Measurements from ENCODE around the gene GFI1. TPM values are rescaled to one million over a fixed set of nuclear protein-coding genes. Genes with fewer than 3 reads are reported as not detected.

The GFI1 gene
- polyA plus RNA-seq, 1 of the 3 experiments (the other 2 are of a cell fraction): 0.18 TPM

- ChIA-PET CTCF (interaction anchor here (0.6 to 0.8 kb wide), 2 partner anchors 11 to 171 kb away, joined by 3 to 4 read pairs; no protein-coding TSS in a partner anchor), POLR2A (interaction anchor here (0.6 kb wide), 1 partner anchor 183 kb away, joined by 3 read pairs; no protein-coding TSS in a partner anchor)
- H3K9ac ChIP-seq: no peak overlapping the region
- H3K27ac ChIP-seq (ENCODE audit: low read depth in 2 of 2, low read length in 1 of 2): no peak overlapping the region
- no peaks in the 10 kb centered on the region for H3K79me2 ChIP-seq (ENCODE audit: insufficient read depth)
- peak; percentile 55 for DNase-seq
- no peaks in the 10 kb centered on the region for H3K36me3 ChIP-seq (replicated peaks in 1 of 2; ENCODE audit: control insufficient read depth in 1 of 2, insufficient read depth in 2 of 2, low read length in 1 of 2)
- TF ChIP-seq MEF2A (IDR thresholded peaks at IDR 0.05; ENCODE audit: borderline replicate concordance, low read depth) (no peak), EZH2phosphoT487 (IDR thresholded peaks at IDR 0.05; ENCODE audit: borderline replicate concordance, low read depth) (0 out of 2 replicates have a peak, but pooled peaks have one; percentile 11)
- H3K4me1 ChIP-seq (ENCODE audit: control insufficient read depth in 1 of 2, insufficient read depth in 2 of 2, low read depth in 1 of 2, low read length in 1 of 2): peaks cover 0 to 11% of the 10 kb centered on the region in 2 experiments; a peak in 1 of 4 replicates
- H3K4me3 ChIP-seq (ENCODE audit: low read depth in 2 of 2, low read length in 1 of 2): no peak overlapping the region
- H3K27me3 ChIP-seq (ENCODE audit: insufficient read depth): peaks cover 86% of the 10 kb centered on the region
- H3K9me2 ChIP-seq: no peaks in the 10 kb centered on the region
- H4K20me1 ChIP-seq (ENCODE audit: insufficient read depth): peaks cover 6% of the 10 kb centered on the region; the same call in 1 of the 2 replicates
- no peak overlapping the region for H2AFZ ChIP-seq (ENCODE audit: low read depth)
- 22% methylated on average over 21 of the region's 65 CpGs for WGBS (ENCODE audit: low lambda C conversion rate)
- H3K4me2 ChIP-seq: 0 out of 2 replicates have a peak overlapping the region, but pooled peaks have one; percentile 19
- H3K9me3 ChIP-seq: no peaks in the 10 kb centered on the region
- no peaks in the 10 kb centered on the region for H3F3A ChIP-seq (replicated peaks; ENCODE audit: insufficient read depth)
These were observed 5.7 kb downstream of the GFI1 start for GRCh38 chr1:92480813-92481598.

- ChIA-PET CTCF (interaction anchor here (0.6 to 0.8 kb wide), 2 partner anchors 12 to 170 kb away, joined by 3 to 4 read pairs; no protein-coding TSS in a partner anchor), POLR2A (interaction anchor here (0.6 kb wide), 1 partner anchor 182 kb away, joined by 3 read pairs; no protein-coding TSS in a partner anchor)
- H3K9me2 ChIP-seq: no peaks in the 10 kb centered on the region
- no peak overlapping the region for H3K4me2 ChIP-seq
- H3K4me1 ChIP-seq (ENCODE audit: control insufficient read depth in 1 of 2, insufficient read depth in 2 of 2, low read depth in 1 of 2, low read length in 1 of 2): peaks cover 0 to 10% of the 10 kb centered on the region in 2 experiments; a peak in 1 of 4 replicates
- peaks cover 86% of the 10 kb centered on the region for H3K27me3 ChIP-seq (ENCODE audit: insufficient read depth)
- H4K20me1 ChIP-seq (ENCODE audit: insufficient read depth): peaks cover 6% of the 10 kb centered on the region; the same call in 1 of the 2 replicates
- WGBS (ENCODE audit: low lambda C conversion rate): 21% methylated on average over 9 of the region's 59 CpGs
- H3K36me3 ChIP-seq (replicated peaks in 1 of 2; ENCODE audit: control insufficient read depth in 1 of 2, insufficient read depth in 2 of 2, low read length in 1 of 2): no peaks in the 10 kb centered on the region
- no peak for DNase-seq
- H3K27ac ChIP-seq (ENCODE audit: low read depth in 2 of 2, low read length in 1 of 2): no peak overlapping the region
- H3K4me3 ChIP-seq (ENCODE audit: low read depth in 2 of 2, low read length in 1 of 2): no peak overlapping the region
- no peak for TF ChIP-seq POLR2AphosphoS5 (IDR thresholded peaks at IDR 0.05; ENCODE audit: low read depth, low read length)
- TF ChIP-seq TAF1 (IDR thresholded peaks at IDR 0.05; ENCODE audit: borderline replicate concordance, low read depth, low read length): no peak
- TF ChIP-seq ELF1 (IDR thresholded peaks at IDR 0.05): no peak
- TF ChIP-seq FOXM1 (IDR thresholded peaks at IDR 0.05; ENCODE audit: low read depth): no peak
- TF ChIP-seq MEF2A (IDR thresholded peaks at IDR 0.05; ENCODE audit: borderline replicate concordance, low read depth): no peak
- no peak for TF ChIP-seq ZBTB33 (IDR thresholded peaks at IDR 0.05; ENCODE audit: borderline replicate concordance, low read depth)
- no peak for TF ChIP-seq RXRA (IDR thresholded peaks at IDR 0.05; ENCODE audit: borderline replicate concordance, low read depth)
- no peak for TF ChIP-seq TCF12 (IDR thresholded peaks at IDR 0.05)
- no peak overlapping the region for H2AFZ ChIP-seq (ENCODE audit: low read depth)
- no peaks in the 10 kb centered on the region for H3K9me3 ChIP-seq
- no peaks in the 10 kb centered on the region for H3F3A ChIP-seq (replicated peaks; ENCODE audit: insufficient read depth)
- H3K79me2 ChIP-seq (ENCODE audit: insufficient read depth): no peaks in the 10 kb centered on the region
- no peak overlapping the region for H3K9ac ChIP-seq
These were observed 6.4 kb downstream of the GFI1 start for GRCh38 chr1:92480200-92480812.
